GM12864 (cell line): ENCODE data around the gene ZBTB8A.

Source experiments
- DNase-seq: peaks from one replicate; pipeline ENCODE4 v3.0.0-alpha.2; 2011; ENCODE audit warnings: low read depth
- H3K4me3 ChIP-seq: 2 replicates; pipeline ENCODE4 v1.5.1; 2011; ENCODE audit warnings: mild to moderate bottlenecking, low read depth, low read length, control low read depth
- CTCF ChIP-seq: IDR thresholded peaks from 2 replicates; pipeline ENCODE4 v1.5.1; 2011; ENCODE audit warnings: low read depth, mild to moderate bottlenecking, moderate library complexity, low read length, control low read depth, inconsistent platforms; ENCODE audit errors: missing control alignments

ZBTB8A gene

GRCh38 chr1:32500387-32501209 lies 38.6 kb upstream of the ZBTB8A start:
- TF ChIP-seq CTCF = no peak

GRCh38 chr1:32501865-32502264 lies 37.4 kb upstream of the ZBTB8A start:
- DNase-seq = no peak
- TF ChIP-seq CTCF = no peak
- H3K4me3 ChIP-seq = no peak overlapping the region

More at GRCh38 chr1:32500387-32501209, 38.6 kb upstream of the ZBTB8A start:
- no peak for DNase-seq
- H3K4me3 ChIP-seq = peak overlapping the region; percentile 62

- no peak overlapping the region for H3K4me3 ChIP-seq
- no peak for DNase-seq
- TF ChIP-seq CTCF = no peak
These were observed 36.1 kb upstream of the ZBTB8A start for GRCh38 chr1:32503153-32503552.

- no peak overlapping the region for H3K4me3 ChIP-seq
- DNase-seq = no peak
- no peak for TF ChIP-seq CTCF
These were observed 32.2 kb upstream of the ZBTB8A start for GRCh38 chr1:32507021-32507420.

GRCh38 chr1:32508761-32509160 lies 30.5 kb upstream of the ZBTB8A start:
- no peak for TF ChIP-seq CTCF
- H3K4me3 ChIP-seq = no peak overlapping the region
- no peak for DNase-seq

GRCh38 chr1:32509939-32510338 lies 29.3 kb upstream of the ZBTB8A start:
- DNase-seq = no peak
- TF ChIP-seq CTCF = no peak

GRCh38 chr1:32516402-32516801 lies 22.8 kb upstream of the ZBTB8A start:
- no peak overlapping the region for H3K4me3 ChIP-seq
- no peak for DNase-seq
- no peak for TF ChIP-seq CTCF

More at GRCh38 chr1:32509939-32510338, 29.3 kb upstream of the ZBTB8A start:
- no peak overlapping the region for H3K4me3 ChIP-seq
